OCI-LY7 (cell line): Measurements from ENCODE around the gene C11orf97. TPM values are rescaled to one million over a fixed set of nuclear protein-coding genes. Genes with fewer than 3 reads are reported as not detected.

ENCODE experiments used
- BruUV-seq: library from RNA; stranded (reverse); fragments of 400-500 nt; replicated peaks from 2 replicates; lab custom pipeline; 2021; lab: Mats Ljungman, UMichigan
- CTCF ChIA-PET: fragments of 300-600 bp; sonication (Branson Sonifier 250); formaldehyde crosslinking; loops from one replicate; lab custom pipeline; 2022; ENCODE audit warnings: antibody characterized with exemption; ENCODE audit not compliant: unreplicated experiment; lab: Charles Lee
- POLR2A ChIA-PET: fragments of 300-600 bp; sonication (Branson Sonifier 250); formaldehyde crosslinking; loops from one replicate; lab custom pipeline; 2022; ENCODE audit warnings: antibody characterized with exemption; lab: Charles Lee
- DNase-seq: peaks from one replicate; pipeline ENCODE4 v3.0.0-alpha.2; 2015; ENCODE audit warnings: low spot score
- H2AFZ ChIP-seq: fragments of 200-600 bp; sonication (generic), shearing (Covaris generic); 2 replicates; pipeline ENCODE4 v1.6.1; 2014; ENCODE audit warnings: mild to moderate bottlenecking, antibody characterized with exemption, low read length, moderate library complexity
- H3K27ac ChIP-seq: fragments of 200-600 bp; sonication (generic); 2 replicates; pipeline ENCODE4 v1.5.1; 2014; ENCODE audit warnings: mixed run types, low read depth, mild to moderate bottlenecking, moderate library complexity, low read length, inconsistent platforms; ENCODE audit not compliant: poor library complexity, severe bottlenecking
- H3K36me3 ChIP-seq: fragments of 200-600 bp; sonication (generic); 2 replicates; pipeline ENCODE4 v1.6.1; 2014; ENCODE audit warnings: mild to moderate bottlenecking, antibody characterized with exemption, low read length, moderate library complexity, mixed read lengths; ENCODE audit not compliant: insufficient read depth
- H3K4me1 ChIP-seq: fragments of 200-600 bp; sonication (generic); 2 replicates; pipeline ENCODE4 v1.5.1; 2014; ENCODE audit warnings: mild to moderate bottlenecking, low read length; ENCODE audit not compliant: insufficient read depth, poor library complexity, severe bottlenecking
- H3K4me2 ChIP-seq: fragments of 200-600 bp; sonication (generic); 2 replicates; pipeline ENCODE4 v1.6.1; 2014; ENCODE audit warnings: mild to moderate bottlenecking, low read length
- H3K4me3 ChIP-seq: fragments of 200-600 bp; sonication (generic); 2 replicates; pipeline ENCODE4 v1.5.1; 2014; ENCODE audit warnings: mild to moderate bottlenecking, low read depth, low read length; ENCODE audit not compliant: poor library complexity, severe bottlenecking
- H3K79me2 ChIP-seq: fragments of 200-600 bp; sonication (generic); 2 replicates; pipeline ENCODE4 v1.6.1; 2016; ENCODE audit warnings: low read depth, mild to moderate bottlenecking, low read length, moderate library complexity, mixed read lengths; ENCODE audit not compliant: insufficient read depth
- H3K9me2 ChIP-seq: fragments of 200-600 bp; sonication (generic); 2 replicates; pipeline ENCODE4 v1.6.1; 2016; ENCODE audit warnings: mild to moderate bottlenecking, low read length, mixed read lengths; ENCODE audit not compliant: insufficient read depth
- H3K9me3 ChIP-seq: fragments of 200-600 bp; sonication (generic); 2 replicates; pipeline ENCODE4 v1.6.1; 2014; ENCODE audit warnings: mild to moderate bottlenecking, mixed run types, low read length, mixed read lengths
- H4K20me1 ChIP-seq: fragments of 200-600 bp; sonication (generic); 2 replicates; pipeline ENCODE4 v1.6.1; 2014; ENCODE audit warnings: mild to moderate bottlenecking, antibody characterized with exemption, low read length, moderate library complexity, mixed read lengths; ENCODE audit not compliant: insufficient read depth
- CTCF ChIP-seq: fragments of 200-600 bp; sonication (generic); conservative IDR thresholded peaks from 2 replicates; pipeline ENCODE4 v1.5.1; 2014; ENCODE audit warnings: mild to moderate bottlenecking, antibody characterized with exemption, low read length, moderate library complexity, mixed read lengths
- EZH2phosphoT487 ChIP-seq: fragments of 200-600 bp; sonication (generic); IDR thresholded peaks from 2 replicates; pipeline ENCODE4 v1.6.1; 2018; ENCODE audit warnings: low read depth, borderline replicate concordance, mild to moderate bottlenecking, mixed run types, antibody characterized with exemption, low read length, moderate library complexity, mixed read lengths
- intact Hi-C: fragments of 100-400 bp; cut with micrococcal nuclease; formaldehyde crosslinking; loops from one replicate; pipeline ENCODE4 v1.10.0; 2022; ENCODE audit not compliant: unreplicated experiment
- total RNA-seq, 2 experiments: library from RNA; depleted of rRNA in 1 of 2; stranded (reverse); fragments of >200 nt in 1 of 2; shearing (Covaris generic) in 1 of 2; gene quantifications; 2 replicates each; pipeline ENCODE4 v1.2.3, GENCODE V29; 2014 to 2022

Gene C11orf97
- total RNA-seq, 2 experiments from 2014 or later: not detected

GRCh38 chr11:94543695-94544645 lies 31.7 kb downstream of the C11orf97 start, which contains the start of gene FUT4:
TSS of gene FUT4 (plus strand) at chr11:94543921. CDS start at chr11:94544134, 213 bp downstream.
- TF ChIP-seq CTCF: no peak
- no peak for TF ChIP-seq EZH2phosphoT487
- Histone ChIP-seq H3K4me1 (peaks cover 11% of the 10 kb centered on the region), H3K36me3 (no peaks in the 10 kb centered on the region), H3K27ac (peak within 1 kb of the TSS; percentile 28), H3K79me2 (no peaks in the 10 kb centered on the region), H2AFZ (peak within 1 kb of the TSS; percentile 82), H3K4me2 (peak within 1 kb of the TSS; percentile 53), H4K20me1 (no peaks in the 10 kb centered on the region), H3K4me3 (peak within 1 kb of the TSS; percentile 69), H3K9me3 (no peaks in the 10 kb centered on the region), H3K9me2 (no peaks in the 10 kb centered on the region)
- DNase-seq: peak; percentile 69
- POLR2A ChIA-PET: no interaction called here
- CTCF ChIA-PET: no interaction called here
- intact Hi-C loops: no loop called here
- no TSS peak for BruUV-seq

- Histone ChIP-seq H3K4me2 (peak overlapping the region; percentile 53), H3K4me1 (peaks cover 11% of the 10 kb centered on the region), H3K9me2 (no peaks in the 10 kb centered on the region), H4K20me1 (no peaks in the 10 kb centered on the region), H3K4me3 (peak overlapping the region; percentile 69), H2AFZ (peak overlapping the region; percentile 82; the same call in 1 of the 2 replicates), H3K27ac (no peak overlapping the region), H3K9me3 (no peaks in the 10 kb centered on the region), H3K79me2 (no peaks in the 10 kb centered on the region), H3K36me3 (no peaks in the 10 kb centered on the region)
- ChIA-PET POLR2A (no interaction called here), CTCF (no interaction called here)
- TF ChIP-seq CTCF (0 out of 2 replicates have a peak, but pooled peaks have one; percentile 19), EZH2phosphoT487 (no peak)
- no TSS peak for BruUV-seq
- intact Hi-C loops: no loop called here
- no peak for DNase-seq
Observed at GRCh38 chr11:94544646-94545263, 32.5 kb downstream of the C11orf97 start.
